Measurements from ENCODE around the gene CADPS. TPM values are rescaled to one million over a fixed set of nuclear protein-coding genes. Genes with fewer than 3 reads are reported as not detected.

Gene CADPS
- polyA plus RNA-seq, 2 of the 4 experiments (the other 2 are of a cell fraction), result not detected

GRCh38 chr3:62920466-62920784 is 45.2 kb upstream of the CADPS start:
- H3K4me1 ChIP-seq, result no peaks in the 10 kb centered on the region
- H3K4me3 ChIP-seq, result no peak overlapping the region
- DNase-seq (ENCODE audit: low read depth in 1 of 2, low spot score in 1 of 2) (no peak), ATAC-seq (no peak), FAIRE-seq (no peak)
- no peak overlapping the region for H3K4me2 ChIP-seq
- POLR2A ChIA-PET, result no interaction called here
- H3K9me3 ChIP-seq, result no peaks in the 10 kb centered on the region
- H3K27ac ChIP-seq, result no peak overlapping the region
- TF ChIP-seq KDM5A (IDR thresholded peaks at IDR 0.05) (no peak), USF2 (IDR thresholded peaks at IDR 0.05) (no peak), BHLHE40 (IDR thresholded peaks at IDR 0.05; ENCODE audit: low read depth, low read length) (no peak), RARB (CRISPR knock-in tag; IDR thresholded peaks at IDR 0.05) (no peak), HDAC2 (IDR thresholded peaks at IDR 0.05) (no peak), SMC3 (IDR thresholded peaks at IDR 0.05) (no peak), ZNF302 (CRISPR knock-in tag; IDR thresholded peaks at IDR 0.05) (no peak), HEYL (CRISPR knock-in tag; IDR thresholded peaks at IDR 0.05) (no peak), MAFK (IDR thresholded peaks at IDR 0.05; ENCODE audit: partially characterized antibody) (no peak), POLR2AphosphoS2 (conservative IDR thresholded peaks at IDR 0.05; ENCODE audit: low read length) (no peak)
- TF ChIP-seq, protein P1, sequence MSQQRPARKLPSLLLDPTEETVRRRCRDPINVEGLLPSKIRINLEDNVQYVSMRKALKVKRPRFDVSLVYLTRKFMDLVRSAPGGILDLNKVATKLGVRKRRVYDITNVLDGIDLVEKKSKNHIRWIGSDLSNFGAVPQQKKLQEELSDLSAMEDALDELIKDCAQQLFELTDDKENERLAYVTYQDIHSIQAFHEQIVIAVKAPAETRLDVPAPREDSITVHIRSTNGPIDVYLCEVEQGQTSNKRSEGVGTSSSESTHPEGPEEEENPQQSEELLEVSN (IDR thresholded peaks at IDR 0.05; ENCODE audit: borderline replicate concordance, low read depth), result no peak
- CTCF ChIA-PET, result no interaction called here

DNA sequence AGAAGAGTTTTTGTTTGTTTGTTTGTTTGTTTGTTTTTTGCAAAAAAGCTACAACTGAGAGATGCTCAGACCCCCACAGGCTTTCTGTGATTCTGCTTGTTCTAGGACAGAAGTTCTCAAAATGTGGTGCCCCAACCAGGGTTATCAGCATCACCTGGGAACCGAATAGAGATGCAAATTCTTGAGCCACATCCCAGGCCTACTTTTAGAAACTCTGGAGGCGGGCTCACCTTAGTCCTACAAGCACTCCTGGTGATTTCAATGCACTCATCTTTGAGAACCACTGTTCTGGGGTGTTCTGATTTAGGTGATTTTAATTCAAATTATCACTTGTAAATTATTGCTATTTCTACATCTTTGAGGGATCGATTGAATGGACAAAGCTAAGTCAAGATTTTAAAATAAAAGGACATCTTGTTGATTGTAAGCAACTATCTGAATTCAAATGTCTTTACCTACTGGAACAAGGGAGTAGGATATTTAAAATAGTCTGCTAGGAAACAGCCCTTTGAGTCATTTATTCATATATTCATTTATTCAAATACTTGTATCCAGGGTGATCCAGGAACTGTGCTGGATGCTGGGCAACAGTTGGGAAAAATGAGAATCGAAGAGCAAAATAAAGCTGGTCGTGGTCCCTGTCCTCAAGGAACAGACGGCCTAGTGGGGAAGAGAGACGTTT is 44.7 kb upstream of the CADPS start:
- ChIA-PET POLR2A (no interaction called here), CTCF (no interaction called here)
- DNase-seq (ENCODE audit: low read depth in 1 of 2, low spot score in 1 of 2) (no peak), ATAC-seq (no peak), FAIRE-seq (no peak)
- no peaks in the 10 kb centered on the region for H3K4me1 ChIP-seq
- H3K9me3 ChIP-seq, result no peaks in the 10 kb centered on the region
- TF ChIP-seq ZFP36 (IDR thresholded peaks at IDR 0.05; ENCODE audit: borderline replicate concordance, partially characterized antibody) (no peak), FOXS1 (CRISPR knock-in tag; IDR thresholded peaks at IDR 0.05) (no peak)
- H3K27ac ChIP-seq, result no peak overlapping the region
- H3K4me2 ChIP-seq, result no peak overlapping the region
- H3K4me3 ChIP-seq, result no peak overlapping the region
- WGBS (ENCODE audit: missing lambda C conversion rate), result 4% methylated on average over 7 of the region's 7 CpGs

DNA sequence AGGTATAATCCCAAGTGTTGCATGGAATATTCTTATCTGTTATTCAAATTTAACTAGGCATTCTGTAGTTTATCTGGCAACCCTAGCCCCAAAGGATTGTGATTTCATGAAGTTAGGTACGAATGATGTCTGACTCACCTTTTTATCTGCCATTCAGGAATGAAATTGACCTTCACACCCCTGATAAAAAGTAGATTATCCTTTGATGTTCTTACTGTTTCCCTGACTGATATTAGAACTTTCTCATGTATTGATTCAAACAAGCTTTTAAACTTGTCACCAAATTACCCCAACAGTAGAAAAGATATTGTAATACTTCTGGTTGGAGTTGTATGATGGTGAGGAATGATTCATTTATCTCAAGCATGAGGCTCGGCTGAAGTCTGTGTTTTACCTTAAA is 43.6 kb upstream of the CADPS start:
- H3K9me3 ChIP-seq, result no peaks in the 10 kb centered on the region
- FAIRE-seq, result no peak
- no peak for ATAC-seq
- ChIA-PET CTCF (no interaction called here), POLR2A (no interaction called here)
- no peak for TF ChIP-seq FOSL2 (IDR thresholded peaks at IDR 0.05)
- TF ChIP-seq FOSL2 (CRISPR knock-in tag; IDR thresholded peaks at IDR 0.05), result no peak
- no peak for TF ChIP-seq HOXA7 (CRISPR knock-in tag; IDR thresholded peaks at IDR 0.05)
- TF ChIP-seq CBX8 (IDR thresholded peaks at IDR 0.05), result no peak
- TF ChIP-seq FOXS1 (CRISPR knock-in tag; IDR thresholded peaks at IDR 0.05), result no peak
- TF ChIP-seq NFE2L2 (conservative IDR thresholded peaks at IDR 0.05; ENCODE audit: low read length), result no peak
- TF ChIP-seq, protein P2, sequence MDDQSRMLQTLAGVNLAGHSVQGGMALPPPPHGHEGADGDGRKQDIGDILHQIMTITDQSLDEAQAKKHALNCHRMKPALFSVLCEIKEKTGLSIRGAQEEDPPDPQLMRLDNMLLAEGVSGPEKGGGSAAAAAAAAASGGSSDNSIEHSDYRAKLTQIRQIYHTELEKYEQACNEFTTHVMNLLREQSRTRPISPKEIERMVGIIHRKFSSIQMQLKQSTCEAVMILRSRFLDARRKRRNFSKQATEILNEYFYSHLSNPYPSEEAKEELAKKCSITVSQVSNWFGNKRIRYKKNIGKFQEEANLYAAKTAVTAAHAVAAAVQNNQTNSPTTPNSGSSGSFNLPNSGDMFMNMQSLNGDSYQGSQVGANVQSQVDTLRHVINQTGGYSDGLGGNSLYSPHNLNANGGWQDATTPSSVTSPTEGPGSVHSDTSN (IDR thresholded peaks at IDR 0.05), result no peak
- TF ChIP-seq MAX (IDR thresholded peaks at IDR 0.05), result no peak
- TF ChIP-seq ZSCAN20 (CRISPR knock-in tag; IDR thresholded peaks at IDR 0.05), result no peak
- no peak for TF ChIP-seq EHF (CRISPR knock-in tag; IDR thresholded peaks at IDR 0.05)
- TF ChIP-seq ZFP36 (IDR thresholded peaks at IDR 0.05; ENCODE audit: borderline replicate concordance, partially characterized antibody), result no peak
- no peak for TF ChIP-seq ZC3H11A (IDR thresholded peaks at IDR 0.05)
- TF ChIP-seq HOXB13 (CRISPR knock-in tag; IDR thresholded peaks at IDR 0.05; ENCODE audit: low read depth), result no peak
- TF ChIP-seq POLR2A (IDR thresholded peaks at IDR 0.05; ENCODE audit: low read length), result no peak
- TF ChIP-seq HEYL (CRISPR knock-in tag; IDR thresholded peaks at IDR 0.05), result no peak
- no peak for TF ChIP-seq PHF8 (IDR thresholded peaks at IDR 0.05; ENCODE audit: borderline replicate concordance, low read depth)
- TF ChIP-seq, protein P1 (IDR thresholded peaks at IDR 0.05; ENCODE audit: borderline replicate concordance, low read depth), result no peak
- TF ChIP-seq ZNF302 (CRISPR knock-in tag; IDR thresholded peaks at IDR 0.05), result no peak
- TF ChIP-seq, protein P3, sequence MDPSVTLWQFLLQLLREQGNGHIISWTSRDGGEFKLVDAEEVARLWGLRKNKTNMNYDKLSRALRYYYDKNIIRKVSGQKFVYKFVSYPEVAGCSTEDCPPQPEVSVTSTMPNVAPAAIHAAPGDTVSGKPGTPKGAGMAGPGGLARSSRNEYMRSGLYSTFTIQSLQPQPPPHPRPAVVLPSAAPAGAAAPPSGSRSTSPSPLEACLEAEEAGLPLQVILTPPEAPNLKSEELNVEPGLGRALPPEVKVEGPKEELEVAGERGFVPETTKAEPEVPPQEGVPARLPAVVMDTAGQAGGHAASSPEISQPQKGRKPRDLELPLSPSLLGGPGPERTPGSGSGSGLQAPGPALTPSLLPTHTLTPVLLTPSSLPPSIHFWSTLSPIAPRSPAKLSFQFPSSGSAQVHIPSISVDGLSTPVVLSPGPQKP (IDR thresholded peaks at IDR 0.05; ENCODE audit: low read depth, low read length), result no peak
- no peak for TF ChIP-seq GATA3 (IDR thresholded peaks at IDR 0.05; ENCODE audit: borderline replicate concordance)
- no peak overlapping the region for H3K4me3 ChIP-seq
- 0% methylated on average over 2 of the region's 2 CpGs for WGBS (ENCODE audit: missing lambda C conversion rate)
- H3K27ac ChIP-seq, result no peak overlapping the region
- no peak for DNase-seq (ENCODE audit: low read depth in 1 of 2, low spot score in 1 of 2)
- no peaks in the 10 kb centered on the region for H3K4me1 ChIP-seq
- H3K4me2 ChIP-seq, result no peak overlapping the region

Data from A549 (cell line).